Peyer's patch (tissue), 4 donors: ENCODE results near the gene RAD50. TPM values are rescaled to one million over a fixed set of nuclear protein-coding genes. Genes with fewer than 3 reads are reported as not detected.
"Not testable (repeated sequence)": the region's sequence is repeated elsewhere in the genome, so short reads cannot be mapped to it uniquely, and the experiment has no call there.

ENCODE experiments used
- DNase-seq, 3 donors: peaks; one replicate each; pipeline ENCODE4 v3.0.0-alpha.2; 2017 to 2019
- H3K27ac ChIP-seq, 4 donors: fragments of 200-600 bp; sonication (generic); one replicate each; pipeline ENCODE4 v1.5.1; 2016 to 2019
- H3K27me3 ChIP-seq, 2 donors: fragments of 200-600 bp; sonication (generic); one replicate each; pipeline ENCODE4 v1.5.1; 2019
- H3K36me3 ChIP-seq, 3 donors: fragments of 200-600 bp; sonication (generic); one replicate each; pipeline ENCODE4 v1.5.1; 2016 to 2019
- H3K4me1 ChIP-seq, 4 donors: fragments of 200-600 bp; sonication (generic); one replicate each; pipeline ENCODE4 v1.5.1; 2016 to 2019
- H3K4me3 ChIP-seq, 4 donors: fragments of 200-600 bp; sonication (generic); 1 replicate in 3 of 4; 2 replicates in 1 of 4; pipeline ENCODE4 v1.5.1; 2016 to 2019; ENCODE audit warnings: mild to moderate bottlenecking in 1 of 4
- H3K9me3 ChIP-seq, 4 donors: fragments of 200-600 bp; sonication (generic); one replicate each; pipeline ENCODE4 v1.5.1; 2016 to 2019; ENCODE audit warnings: mild to moderate bottlenecking in 1 of 4
- POLR2A ChIP-seq, 2 donors: fragments of 450-650 bp; IDR thresholded peaks; one replicate each; pipeline ENCODE4 v1.5.1; 2017; ENCODE audit warnings: antibody characterized with exemption in 2 of 2, mild to moderate bottlenecking in 2 of 2, moderate library complexity in 2 of 2
- total RNA-seq, 4 donors: library from RNA; depleted of rRNA; stranded (reverse); fragments of >200 nt; gene quantifications; one replicate each; pipeline ENCODE4 v1.1.0, GENCODE V29; 2016
- TF ChIP-seq, protein P1 (sequence below), 6 experiments: fragments of 450-650 bp in 4 of 6; fragments of 200-600 bp in 2 of 6; sonication (generic) in 1 of 6; IDR thresholded peaks; one replicate each; pipeline ENCODE4 v1.5.1; 2017 to 2019; ENCODE audit warnings: antibody characterized with exemption in 6 of 6, mild to moderate bottlenecking in 3 of 6, moderate library complexity in 1 of 6

Gene RAD50
- total RNA-seq, 4 donors from 2014 or later, result 47.5 to 102 (median 54.3) TPM

DNA sequence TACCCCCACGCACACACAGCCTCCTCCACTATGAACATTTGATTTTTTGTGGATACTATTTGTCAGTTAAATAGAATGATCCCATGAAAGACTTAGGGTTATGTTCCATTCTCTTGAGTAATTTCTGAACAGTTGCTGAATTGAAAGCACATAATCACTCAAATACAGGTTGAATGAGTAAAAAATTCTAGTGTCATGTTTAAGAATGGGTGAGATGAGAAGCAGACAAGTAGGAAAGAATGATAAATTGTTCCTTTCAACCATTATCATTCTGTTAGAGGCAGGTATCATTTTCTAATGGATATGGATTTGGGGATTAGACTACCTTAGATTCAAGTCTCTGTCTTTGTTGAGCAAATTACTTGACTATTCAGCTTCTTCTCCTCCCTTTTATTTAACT, 19.3 kb downstream of the RAD50 start:
- Histone ChIP-seq H3K36me3 (peaks cover 0 to 51% (median 0%) of the 10 kb centered on the region in 3 donors), H3K9me3 (no peaks in the 10 kb centered on the region)
- TF ChIP-seq POLR2A (IDR thresholded peaks at IDR 0.05), result no peak
- TF ChIP-seq, protein P1, sequence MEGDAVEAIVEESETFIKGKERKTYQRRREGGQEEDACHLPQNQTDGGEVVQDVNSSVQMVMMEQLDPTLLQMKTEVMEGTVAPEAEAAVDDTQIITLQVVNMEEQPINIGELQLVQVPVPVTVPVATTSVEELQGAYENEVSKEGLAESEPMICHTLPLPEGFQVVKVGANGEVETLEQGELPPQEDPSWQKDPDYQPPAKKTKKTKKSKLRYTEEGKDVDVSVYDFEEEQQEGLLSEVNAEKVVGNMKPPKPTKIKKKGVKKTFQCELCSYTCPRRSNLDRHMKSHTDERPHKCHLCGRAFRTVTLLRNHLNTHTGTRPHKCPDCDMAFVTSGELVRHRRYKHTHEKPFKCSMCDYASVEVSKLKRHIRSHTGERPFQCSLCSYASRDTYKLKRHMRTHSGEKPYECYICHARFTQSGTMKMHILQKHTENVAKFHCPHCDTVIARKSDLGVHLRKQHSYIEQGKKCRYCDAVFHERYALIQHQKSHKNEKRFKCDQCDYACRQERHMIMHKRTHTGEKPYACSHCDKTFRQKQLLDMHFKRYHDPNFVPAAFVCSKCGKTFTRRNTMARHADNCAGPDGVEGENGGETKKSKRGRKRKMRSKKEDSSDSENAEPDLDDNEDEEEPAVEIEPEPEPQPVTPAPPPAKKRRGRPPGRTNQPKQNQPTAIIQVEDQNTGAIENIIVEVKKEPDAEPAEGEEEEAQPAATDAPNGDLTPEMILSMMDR (IDR thresholded peaks at IDR 0.05), result no peak

GRCh38 chr5:132584560-132584959, 27.8 kb downstream of the RAD50 start:
- DNase-seq, H3K9me3 ChIP-seq, H3K27me3 ChIP-seq, H3K27ac ChIP-seq, H3K4me1 ChIP-seq, H3K4me3 ChIP-seq: not testable (repeated sequence)
- H3K36me3 ChIP-seq, result peaks cover 0 to 58% (median 0%) of the 10 kb centered on the region in 3 donors

More for the DNA sequence above, 19.3 kb downstream of the RAD50 start:
- Histone ChIP-seq H3K4me3 (no peak overlapping the region), H3K4me1 (no peaks in the 10 kb centered on the region), H3K27me3 (no peaks in the 10 kb centered on the region), H3K27ac (no peak overlapping the region)
- DNase-seq, result no peak

- Histone ChIP-seq H3K9me3 (no peaks in the 10 kb centered on the region), H3K36me3 (peaks cover 0 to 59% (median 0%) of the 10 kb centered on the region in 3 donors), H3K27ac (no peak overlapping the region), H3K4me3 (no peak overlapping the region), H3K27me3 (no peaks in the 10 kb centered on the region), H3K4me1 (no peaks in the 10 kb centered on the region)
- DNase-seq, result no peak
- TF ChIP-seq, protein P1 (IDR thresholded peaks at IDR 0.05), result no peak
- TF ChIP-seq POLR2A (IDR thresholded peaks at IDR 0.05), result no peak
Measured at GRCh38 chr5:132586063-132586462, 29.3 kb downstream of the RAD50 start.

GRCh38 chr5:132589467-132589866, 32.7 kb downstream of the RAD50 start:
- no peaks in the 10 kb centered on the region for H3K9me3 ChIP-seq
- peaks cover 0 to 68% (median 0%) of the 10 kb centered on the region in 3 donors for H3K36me3 ChIP-seq
- no peak overlapping the region for H3K4me3 ChIP-seq
- DNase-seq, result no peak
- H3K4me1 ChIP-seq, result no peaks in the 10 kb centered on the region
- TF ChIP-seq, protein P1 (IDR thresholded peaks at IDR 0.05), result no peak
- no peak for TF ChIP-seq POLR2A (IDR thresholded peaks at IDR 0.05)
- H3K27me3 ChIP-seq, result no peaks in the 10 kb centered on the region
- no peak overlapping the region for H3K27ac ChIP-seq

DNA sequence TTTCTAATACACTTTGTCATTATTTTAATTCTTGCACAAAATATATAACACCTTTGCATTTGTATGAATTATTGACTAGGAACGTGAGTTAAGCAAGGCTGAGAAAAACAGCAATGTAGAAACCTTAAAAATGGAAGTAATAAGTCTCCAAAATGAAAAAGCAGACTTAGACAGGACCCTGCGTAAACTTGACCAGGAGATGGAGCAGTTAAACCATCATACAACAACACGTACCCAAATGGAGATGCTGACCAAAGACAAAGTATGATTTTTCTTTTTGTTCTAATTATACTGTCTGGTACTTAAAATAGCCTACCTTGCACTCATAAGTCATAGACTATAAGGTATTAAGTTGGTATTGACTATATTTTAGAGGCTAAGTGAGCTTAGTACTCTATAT, 34.4 kb downstream of the RAD50 start:
- H3K9me3 ChIP-seq, result no peaks in the 10 kb centered on the region
- no peak for DNase-seq
- no peak overlapping the region for H3K4me3 ChIP-seq
- no peak overlapping the region for H3K27ac ChIP-seq
- H3K36me3 ChIP-seq, result peaks cover 0 to 83% (median 0%) of the 10 kb centered on the region in 3 donors
- H3K27me3 ChIP-seq, result no peaks in the 10 kb centered on the region
- TF ChIP-seq POLR2A (IDR thresholded peaks at IDR 0.05), result no peak
- TF ChIP-seq, protein P1 (IDR thresholded peaks at IDR 0.05), result peak in 1 of 6 experiments; percentile 9
- no peaks in the 10 kb centered on the region for H3K4me1 ChIP-seq

GRCh38 chr5:132592521-132592920, 35.7 kb downstream of the RAD50 start:
- no peak for TF ChIP-seq POLR2A (IDR thresholded peaks at IDR 0.05)
- TF ChIP-seq, protein P1 (IDR thresholded peaks at IDR 0.05), result no peak
- DNase-seq, result no peak

More at GRCh38 chr5:132592521-132592920, 35.7 kb downstream of the RAD50 start:
- H3K27me3 ChIP-seq, result no peaks in the 10 kb centered on the region
- H3K36me3 ChIP-seq, result peaks cover 0 to 91% (median 0%) of the 10 kb centered on the region in 3 donors
- no peaks in the 10 kb centered on the region for H3K9me3 ChIP-seq
- no peaks in the 10 kb centered on the region for H3K4me1 ChIP-seq
- no peak overlapping the region for H3K4me3 ChIP-seq
- H3K27ac ChIP-seq, result no peak overlapping the region
